GM18873 (cell line): ENCODE data around the gene RAET1G.

Source experiments
- ATAC-seq: cut with Tn5 transposase; IDR thresholded peaks from one replicate; pipeline ENCODE4 v1.9.1; 2021; ENCODE audit warnings: mild to moderate bottlenecking, moderate library complexity, moderate number of reproducible peaks; ENCODE audit not compliant: unreplicated experiment, low FRiP score

Gene RAET1G

GRCh38 chr6:149872233-149872632 is 50.7 kb downstream of the RAET1G start:
- ATAC-seq, result no peak

- no peak for ATAC-seq
Observed at GRCh38 chr6:149871182-149871581, 51.7 kb downstream of the RAET1G start.

DNA sequence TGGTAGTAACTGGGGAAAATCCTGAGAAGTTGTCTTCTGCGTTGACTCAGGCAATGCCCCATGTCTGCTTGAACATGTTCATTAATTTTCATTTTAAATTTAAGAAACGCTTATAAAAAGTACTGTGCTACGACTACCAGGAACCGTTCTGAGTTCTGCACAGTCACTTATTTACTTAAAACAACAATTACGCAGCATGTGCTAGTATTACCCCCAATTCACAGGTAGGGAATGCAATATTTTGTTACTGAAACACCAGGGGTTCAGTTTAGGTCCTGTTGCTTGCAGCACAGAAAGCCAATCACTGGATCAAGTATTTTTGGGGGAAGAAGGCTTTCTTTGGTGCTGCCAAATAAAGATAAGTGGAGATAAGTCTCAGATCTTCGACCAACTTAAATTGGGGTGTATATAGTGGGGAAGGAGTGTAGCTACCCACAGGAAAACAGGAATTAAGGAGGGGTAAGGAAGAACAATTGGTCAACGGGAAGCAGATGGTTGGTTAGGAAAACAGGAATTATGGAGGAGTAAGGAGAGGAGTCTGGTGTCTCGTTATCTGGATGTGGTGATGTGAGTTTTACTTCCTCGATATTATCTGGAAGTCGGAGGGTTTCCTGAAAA is 53.5 kb downstream of the RAET1G start:
- no peak for ATAC-seq

- no peak for ATAC-seq
Observed at GRCh38 chr6:149867876-149868640, 54.9 kb downstream of the RAET1G start.
